Keratinocyte (primary cell): ENCODE measurements around the gene LAMB1.

Source experiments
- EZH2 ChIP-seq: IDR thresholded peaks from one replicate; pipeline ENCODE4 v1.6.1; 2012; ENCODE audit warnings: inconsistent platforms, mild to moderate bottlenecking, low read length, moderate library complexity
- TF ChIP-seq, protein P1 (sequence below), 3 experiments: IDR thresholded peaks in 1 of 3; conservative IDR thresholded peaks in 1 of 3; optimal IDR thresholded peaks in 1 of 3; 2 replicates in 2 of 3; 3 replicates in 1 of 3; pipeline versions ENCODE3 to v1.5.1; 2011; ENCODE audit warnings: low read length in 3 of 3, mild to moderate bottlenecking in 3 of 3, moderate library complexity in 2 of 3, control low read depth in 1 of 3, inconsistent platforms in 1 of 3; ENCODE audit not compliant: insufficient read depth in 2 of 3; ENCODE audit errors: extremely low read depth in 1 of 3

DNA sequence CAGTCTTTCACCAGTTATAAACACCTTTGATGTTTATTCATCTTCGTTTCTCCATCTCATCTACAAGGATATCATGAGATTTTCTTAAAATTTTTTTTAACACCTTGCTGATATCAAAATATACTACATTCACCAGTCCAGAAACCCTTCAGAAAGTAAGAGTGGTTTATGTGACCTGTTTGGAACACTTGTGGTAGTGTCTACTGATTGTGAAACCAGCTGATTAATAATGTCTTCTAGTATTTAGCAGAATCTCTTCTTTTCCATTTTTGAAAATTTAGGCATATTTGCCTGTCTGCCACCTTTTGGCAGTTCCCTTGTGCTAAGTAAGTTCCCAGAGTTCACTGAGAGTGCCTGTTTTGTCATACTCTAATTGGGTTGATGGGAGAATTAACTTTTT, 93.5 kb downstream of the LAMB1 start:
- TF ChIP-seq, protein P1, sequence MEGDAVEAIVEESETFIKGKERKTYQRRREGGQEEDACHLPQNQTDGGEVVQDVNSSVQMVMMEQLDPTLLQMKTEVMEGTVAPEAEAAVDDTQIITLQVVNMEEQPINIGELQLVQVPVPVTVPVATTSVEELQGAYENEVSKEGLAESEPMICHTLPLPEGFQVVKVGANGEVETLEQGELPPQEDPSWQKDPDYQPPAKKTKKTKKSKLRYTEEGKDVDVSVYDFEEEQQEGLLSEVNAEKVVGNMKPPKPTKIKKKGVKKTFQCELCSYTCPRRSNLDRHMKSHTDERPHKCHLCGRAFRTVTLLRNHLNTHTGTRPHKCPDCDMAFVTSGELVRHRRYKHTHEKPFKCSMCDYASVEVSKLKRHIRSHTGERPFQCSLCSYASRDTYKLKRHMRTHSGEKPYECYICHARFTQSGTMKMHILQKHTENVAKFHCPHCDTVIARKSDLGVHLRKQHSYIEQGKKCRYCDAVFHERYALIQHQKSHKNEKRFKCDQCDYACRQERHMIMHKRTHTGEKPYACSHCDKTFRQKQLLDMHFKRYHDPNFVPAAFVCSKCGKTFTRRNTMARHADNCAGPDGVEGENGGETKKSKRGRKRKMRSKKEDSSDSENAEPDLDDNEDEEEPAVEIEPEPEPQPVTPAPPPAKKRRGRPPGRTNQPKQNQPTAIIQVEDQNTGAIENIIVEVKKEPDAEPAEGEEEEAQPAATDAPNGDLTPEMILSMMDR (optimal IDR thresholded peaks at IDR 0.05 in 1 of 3, IDR thresholded peaks at IDR 0.05 in 1 of 3, conservative IDR thresholded peaks at IDR 0.05 in 1 of 3; ENCODE audit: extremely low read depth in 1 of 3, insufficient read depth in 2 of 3, low read length in 3 of 3) = no peak
- TF ChIP-seq EZH2 = no peak
